Globus pallidus (tissue), 1 donor: ENCODE measurements around the gene RASGRP4.
A peak's percentile ranks its signal among the peaks of the same experiment; 100 is the strongest.
"Not testable (repeated sequence)": the region's sequence is repeated elsewhere in the genome, so short reads cannot be mapped to it uniquely, and the experiment has no call there.

Experiments used
- DNase-seq: peaks from one replicate; pipeline ENCODE4 v3.0.0-alpha.2; 2015; ENCODE audit warnings: low spot score

RASGRP4 gene

GRCh38 chr19:38370299-38370698 is 55.7 kb downstream of the RASGRP4 start:
- no peak for DNase-seq

GRCh38 chr19:38369584-38369983 is 56.4 kb downstream of the RASGRP4 start:
- no peak for DNase-seq

- DNase-seq: no peak
Measured at GRCh38 chr19:38367041-38367440, 59.0 kb downstream of the RASGRP4 start.

GRCh38 chr19:38362946-38363688 is 62.9 kb downstream of the RASGRP4 start:
- DNase-seq: not testable (repeated sequence)

- DNase-seq: no peak
Measured at GRCh38 chr19:38362076-38362945, 63.7 kb downstream of the RASGRP4 start.

- peak; percentile 38 for DNase-seq
Measured at GRCh38 chr19:38361633-38362075, 64.4 kb downstream of the RASGRP4 start.

- no peak for DNase-seq
Measured at GRCh38 chr19:38360839-38361631, 65.0 kb downstream of the RASGRP4 start.

GRCh38 chr19:38360351-38360750 is 65.7 kb downstream of the RASGRP4 start:
- DNase-seq: no peak

GRCh38 chr19:38359242-38360021 is 66.6 kb downstream of the RASGRP4 start:
- no peak for DNase-seq
